Measurements from ENCODE around the gene SOAT2. TPM values are rescaled to one million over a fixed set of nuclear protein-coding genes. Genes with fewer than 3 reads are reported as not detected.
"Not testable (repeated sequence)": the region's sequence is repeated elsewhere in the genome, so short reads cannot be mapped to it uniquely, and the experiment has no call there.

The SOAT2 gene
- total RNA-seq, 1 experiment from 2014 or later, result 0.06 TPM

GRCh38 chr12:53086361-53086760 lies 16.9 kb upstream of the SOAT2 start:
- no peak for DNase-seq (ENCODE audit: low spot score)

GRCh38 chr12:53090105-53090504 lies 13.2 kb upstream of the SOAT2 start:
- DNase-seq (ENCODE audit: low spot score), result no peak

GRCh38 chr12:53090554-53090953 lies 12.7 kb upstream of the SOAT2 start:
- DNase-seq (ENCODE audit: low spot score), result no peak

GRCh38 chr12:53091756-53092155 lies 11.5 kb upstream of the SOAT2 start:
- DNase-seq (ENCODE audit: low spot score), result no peak

GRCh38 chr12:53093777-53094393 lies 9.4 kb upstream of the SOAT2 start:
- no peak for DNase-seq (ENCODE audit: low spot score)

- no peak for DNase-seq (ENCODE audit: low spot score)
These were observed 8.9 kb upstream of the SOAT2 start for GRCh38 chr12:53094394-53094787.

- DNase-seq (ENCODE audit: low spot score), result not testable (repeated sequence)
These were observed 8.3 kb upstream of the SOAT2 start for GRCh38 chr12:53094796-53095595.

GRCh38 chr12:53095596-53095895 lies 7.7 kb upstream of the SOAT2 start:
- DNase-seq (ENCODE audit: low spot score), result not testable (repeated sequence)

GRCh38 chr12:53096089-53096741 lies 7.1 kb upstream of the SOAT2 start:
- peak; percentile 29 for DNase-seq (ENCODE audit: low spot score)

GRCh38 chr12:53096759-53097158 lies 6.5 kb upstream of the SOAT2 start:
- no peak for DNase-seq (ENCODE audit: low spot score)

- DNase-seq (ENCODE audit: low spot score), result peak; percentile 29
These were observed 6.1 kb upstream of the SOAT2 start for GRCh38 chr12:53097207-53097563.

GRCh38 chr12:53097564-53098353 lies 5.5 kb upstream of the SOAT2 start, which contains the start of gene IGFBP6:
IGFBP6 (plus strand) TSS chr12:53097667; CDS start chr12:53097718, 51 bp downstream.
- peak; percentile 66 for DNase-seq (ENCODE audit: low spot score)

- peak; percentile 69 for DNase-seq (ENCODE audit: low spot score)
These were observed 4.8 kb upstream of the SOAT2 start for GRCh38 chr12:53098354-53098981.

GRCh38 chr12:53099071-53099882 lies 4.0 kb upstream of the SOAT2 start:
- DNase-seq (ENCODE audit: low spot score), result peak; percentile 96

- no peak for DNase-seq (ENCODE audit: low spot score)
These were observed 2.7 kb upstream of the SOAT2 start for GRCh38 chr12:53100466-53101151.

GRCh38 chr12:53101266-53101665 lies 2.0 kb upstream of the SOAT2 start:
- no peak for DNase-seq (ENCODE audit: low spot score)

- DNase-seq (ENCODE audit: low spot score), result no peak
These were observed 1.1 kb upstream of the SOAT2 start for GRCh38 chr12:53101931-53102781.

GRCh38 chr12:53103860-53104305 lies 597 bp downstream of the SOAT2 start:
- DNase-seq (ENCODE audit: low spot score), result no peak

GRCh38 chr12:53105256-53105655 lies 2.0 kb downstream of the SOAT2 start:
- DNase-seq (ENCODE audit: low spot score), result no peak

Data from H4 (cell line).